Globus pallidus (tissue), 1 donor: Measurements from ENCODE around the gene NTNG1.

Experiments used
- DNase-seq: peaks from one replicate; pipeline ENCODE4 v3.0.0-alpha.2; 2015; ENCODE audit warnings: low spot score

NTNG1 gene

DNA sequence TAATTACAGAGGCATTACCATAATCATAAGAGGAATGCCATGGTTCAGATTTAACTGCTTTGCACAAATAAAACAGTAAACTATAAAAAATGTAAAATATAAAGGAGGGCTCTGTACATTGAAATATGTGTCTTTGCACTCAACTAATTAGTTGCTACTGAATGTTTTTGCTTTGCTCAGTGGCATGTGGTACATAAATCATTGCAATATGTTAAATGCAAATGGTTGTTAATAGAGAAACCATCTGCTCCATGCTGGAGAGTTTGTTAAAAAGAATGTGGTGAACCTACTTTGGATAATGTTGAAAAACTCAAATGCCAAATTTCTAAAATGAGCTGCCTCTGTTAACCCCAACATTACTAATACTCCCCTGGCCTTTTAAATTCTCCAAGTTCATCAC lies 201.5 kb downstream of the NTNG1 start:
- no peak for DNase-seq

DNA sequence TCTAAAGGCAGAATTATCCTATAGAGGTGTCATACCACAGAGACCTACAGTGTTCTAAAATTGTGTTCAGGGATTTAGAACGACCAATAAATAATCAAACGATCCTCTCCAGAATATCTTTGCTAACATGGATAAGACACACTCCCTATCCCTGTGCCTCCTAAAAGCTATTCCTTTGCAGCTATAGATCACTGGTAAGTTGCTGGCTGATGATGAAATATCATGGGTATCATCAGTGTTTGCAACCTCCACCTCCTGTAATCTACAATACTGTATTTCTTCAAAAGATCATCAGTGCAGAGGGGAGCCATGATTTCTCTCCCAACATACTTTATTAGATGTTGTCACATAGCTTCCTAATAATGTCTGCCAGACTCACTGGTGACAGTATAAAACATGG lies 201.9 kb downstream of the NTNG1 start:
- no peak for DNase-seq

DNA sequence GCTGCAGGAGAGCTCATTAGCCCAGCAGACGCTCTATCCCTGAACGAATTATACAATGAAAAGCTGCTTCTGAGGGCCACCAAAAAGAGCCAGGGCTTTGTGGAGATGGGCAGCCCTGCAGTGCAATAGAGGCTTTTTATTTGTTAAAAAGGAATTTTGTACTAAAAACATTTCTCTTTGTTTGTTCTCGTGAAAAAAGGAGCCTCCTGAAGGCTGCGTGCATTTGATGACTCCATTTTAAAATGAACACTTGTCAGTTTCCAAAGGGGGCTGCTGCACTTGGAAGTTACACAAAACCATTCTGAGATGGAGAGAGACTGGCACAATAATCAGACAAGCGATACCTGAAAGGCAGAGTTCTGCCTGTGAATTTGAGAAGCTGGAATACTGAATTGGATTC lies 202.8 kb downstream of the NTNG1 start:
- no peak for DNase-seq

DNA sequence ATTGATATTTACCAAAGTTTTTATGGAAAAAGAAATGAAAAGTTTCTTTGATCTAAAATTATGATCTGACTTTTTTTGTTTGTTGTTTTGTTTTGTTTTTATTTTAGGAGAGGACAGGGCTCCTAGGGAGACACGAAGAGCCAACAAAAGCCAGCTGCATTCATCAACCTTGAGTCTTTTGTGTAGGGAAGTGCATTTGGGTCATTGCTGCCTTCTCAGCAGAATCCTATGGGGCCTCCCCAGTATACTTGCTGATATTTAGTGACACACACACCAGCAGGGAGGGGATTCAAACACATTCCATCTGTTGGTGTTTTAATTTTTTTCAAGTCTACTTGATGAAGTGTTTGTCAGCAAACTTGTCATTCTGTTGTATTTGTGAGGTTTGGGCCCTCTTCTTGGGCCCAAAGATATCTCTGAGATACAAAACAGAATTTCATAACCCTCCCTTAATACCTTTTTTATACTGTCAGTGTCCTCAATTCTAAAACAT lies 203.5 kb downstream of the NTNG1 start:
- no peak for DNase-seq

DNA sequence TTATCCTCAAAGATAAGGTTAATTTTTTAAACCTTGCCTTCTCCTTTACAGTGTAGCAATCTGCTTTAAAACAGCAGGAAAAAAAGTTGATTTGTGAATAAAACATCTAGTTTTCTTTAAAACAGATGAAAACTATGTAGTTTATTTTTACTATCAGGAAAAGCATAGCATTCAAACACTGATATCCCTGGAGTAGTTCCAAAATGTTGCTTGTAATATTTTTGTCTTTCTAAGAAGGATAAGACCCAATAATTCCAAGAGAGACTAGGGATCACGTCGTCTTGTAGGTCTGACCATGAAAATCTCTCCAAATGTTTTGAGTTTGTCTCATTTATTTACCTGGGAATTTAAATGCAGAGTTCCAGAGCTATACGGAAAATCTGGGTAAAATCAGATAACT lies 204.0 kb downstream of the NTNG1 start:
- DNase-seq, result no peak

DNA sequence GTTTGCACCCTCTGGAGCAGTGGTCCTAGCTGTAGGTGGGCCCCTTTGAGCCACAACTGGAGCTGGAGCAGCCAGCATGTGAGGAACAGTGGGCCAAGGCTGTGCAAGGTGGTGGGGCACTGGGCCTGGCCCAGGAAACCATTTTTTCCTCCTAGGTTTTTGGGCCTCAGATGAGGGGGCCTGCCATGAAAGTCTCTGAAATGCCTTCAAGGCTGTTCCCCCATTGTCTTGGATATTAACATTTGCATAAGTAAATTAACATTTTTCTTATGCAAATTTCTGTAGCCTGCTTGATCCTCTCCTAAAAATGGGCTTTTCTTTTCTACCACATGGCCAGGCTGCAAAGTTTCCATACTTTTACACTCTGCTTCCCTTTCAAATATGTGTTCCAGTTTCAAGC lies 212.0 kb downstream of the NTNG1 start:
- no peak for DNase-seq

DNA sequence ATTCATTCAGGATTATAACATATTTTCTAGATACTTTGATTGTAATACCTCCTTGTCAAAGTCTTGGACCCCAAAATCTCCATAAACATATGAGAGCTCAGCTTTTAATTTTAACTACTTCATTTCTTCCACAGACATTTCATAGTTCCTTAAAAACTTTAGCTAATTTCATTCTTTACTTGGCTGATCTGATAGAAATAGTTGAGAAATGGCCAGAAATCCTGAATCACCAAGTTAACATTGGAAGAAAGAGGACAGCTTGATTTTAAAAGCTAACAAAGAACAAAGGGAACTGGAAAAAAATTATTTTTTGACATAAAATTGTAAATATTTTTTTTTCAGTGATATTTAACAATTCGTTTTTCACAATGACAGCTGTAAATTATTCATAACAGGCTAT lies 216.5 kb downstream of the NTNG1 start:
- DNase-seq, result no peak

DNA sequence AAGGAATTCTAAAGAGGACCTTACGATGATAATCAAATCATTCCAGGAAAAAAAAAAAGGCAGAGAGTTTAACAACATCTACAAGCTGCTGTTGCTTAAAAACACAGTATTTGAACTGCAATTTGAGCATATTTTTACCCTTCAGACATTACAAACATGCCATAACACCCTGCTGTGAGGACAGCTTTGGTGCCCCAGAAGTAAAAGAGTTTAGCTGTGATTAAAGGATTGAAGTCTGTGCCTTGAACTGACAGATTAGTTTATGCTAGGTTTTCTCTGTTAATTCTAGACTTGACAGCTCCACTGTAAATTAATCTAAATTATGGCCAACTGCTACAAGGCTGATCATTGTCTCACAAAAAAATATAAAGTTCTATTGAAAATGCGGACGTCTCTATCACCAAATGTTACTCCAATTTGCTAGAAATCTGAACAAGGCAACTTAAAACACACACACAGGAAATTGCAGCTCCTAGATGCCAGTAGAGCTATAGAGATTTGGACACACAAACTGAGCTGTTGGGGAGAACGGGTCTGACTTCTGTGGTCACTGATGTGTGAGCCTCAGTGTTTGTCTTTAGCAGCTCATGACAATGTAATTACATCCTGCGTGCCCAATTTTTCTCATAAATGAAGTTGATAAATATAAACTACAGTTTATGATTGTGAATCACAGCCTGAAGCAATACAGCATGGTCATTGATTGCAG lies 217.9 kb downstream of the NTNG1 start:
- no peak for DNase-seq

DNA sequence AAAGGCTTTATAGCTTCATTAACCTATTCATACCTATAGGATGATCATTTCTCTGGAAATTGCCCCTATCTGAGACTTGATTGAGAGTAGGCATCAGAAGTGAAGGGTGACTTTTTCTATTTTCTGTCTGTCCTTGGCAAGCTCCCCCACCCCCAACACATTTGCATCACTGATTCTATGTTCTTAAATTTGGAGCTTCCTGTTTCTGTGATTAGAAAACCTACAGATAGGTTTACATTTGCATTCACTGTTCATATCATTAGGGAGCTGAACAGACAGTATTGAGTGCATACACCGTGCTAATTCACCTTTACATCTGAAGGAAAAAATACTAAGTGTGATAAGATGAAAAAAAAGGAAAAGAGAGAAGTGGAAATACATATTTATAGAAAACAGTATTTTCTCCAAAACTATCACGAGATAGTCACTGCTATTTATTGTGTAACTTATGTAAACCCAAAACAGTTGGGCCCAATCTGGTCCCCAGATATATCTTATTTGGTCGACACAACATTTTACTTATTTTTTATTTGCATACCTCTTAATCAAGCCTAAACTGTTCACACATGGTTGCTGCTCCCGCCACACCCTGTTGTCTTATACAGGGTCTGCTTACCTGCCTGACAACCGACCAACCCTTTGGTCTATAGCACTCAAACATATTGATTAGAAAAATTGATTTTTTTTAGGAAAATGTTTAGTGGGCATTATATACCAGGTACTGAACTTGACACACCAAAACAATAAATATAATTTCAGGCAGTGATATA lies 218.8 kb downstream of the NTNG1 start:
- DNase-seq, result no peak

DNA sequence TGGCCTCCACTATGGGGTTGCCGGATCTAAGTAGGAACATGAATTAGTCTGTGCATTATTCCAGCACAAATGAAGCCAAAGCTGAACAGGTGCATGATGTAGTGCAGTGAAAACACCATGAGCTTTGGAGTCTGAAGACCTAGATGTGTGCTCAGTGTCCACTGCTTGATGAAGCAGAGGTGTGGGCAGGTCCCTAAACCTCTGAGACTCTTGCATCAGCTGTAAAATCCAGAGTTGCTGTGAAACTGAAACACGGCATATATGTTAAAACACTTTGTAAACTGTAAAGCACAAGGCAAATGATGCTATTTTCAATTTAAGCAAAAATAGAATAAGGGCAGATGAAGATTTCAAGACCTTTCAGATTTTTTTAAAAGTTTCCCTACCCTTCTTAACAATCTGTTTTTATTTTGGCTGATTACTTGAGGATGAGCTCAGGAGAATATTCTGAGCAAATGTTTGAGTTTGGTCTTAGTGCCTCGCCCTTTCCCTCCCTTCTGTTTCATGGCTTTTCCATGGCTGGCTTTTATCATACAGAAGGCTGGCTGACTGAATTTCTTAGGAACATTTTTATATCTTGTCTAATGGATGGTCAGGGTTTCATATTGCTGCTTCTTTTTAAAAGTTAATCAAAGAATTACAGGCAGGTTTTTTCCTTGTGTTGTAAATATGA lies 221.8 kb downstream of the NTNG1 start:
- no peak for DNase-seq

DNA sequence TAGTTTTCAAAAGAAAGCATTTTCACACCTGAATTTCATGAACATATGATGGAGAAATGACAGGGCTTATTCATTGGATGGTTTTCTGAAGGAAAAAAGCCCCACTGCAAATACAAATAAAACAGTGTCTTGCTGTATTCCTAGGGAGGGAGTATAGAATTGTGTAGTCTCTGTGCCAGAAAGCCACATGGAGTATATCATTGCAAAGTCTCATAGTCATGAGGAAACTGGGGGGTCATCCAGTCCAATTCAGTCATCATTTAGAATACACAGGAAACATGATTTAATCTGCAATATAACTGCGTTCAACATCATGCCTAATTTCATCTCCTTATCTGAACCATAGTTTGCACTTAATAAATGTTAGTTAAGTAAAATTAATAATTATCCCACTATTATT lies 222.3 kb downstream of the NTNG1 start:
- DNase-seq, result no peak

DNA sequence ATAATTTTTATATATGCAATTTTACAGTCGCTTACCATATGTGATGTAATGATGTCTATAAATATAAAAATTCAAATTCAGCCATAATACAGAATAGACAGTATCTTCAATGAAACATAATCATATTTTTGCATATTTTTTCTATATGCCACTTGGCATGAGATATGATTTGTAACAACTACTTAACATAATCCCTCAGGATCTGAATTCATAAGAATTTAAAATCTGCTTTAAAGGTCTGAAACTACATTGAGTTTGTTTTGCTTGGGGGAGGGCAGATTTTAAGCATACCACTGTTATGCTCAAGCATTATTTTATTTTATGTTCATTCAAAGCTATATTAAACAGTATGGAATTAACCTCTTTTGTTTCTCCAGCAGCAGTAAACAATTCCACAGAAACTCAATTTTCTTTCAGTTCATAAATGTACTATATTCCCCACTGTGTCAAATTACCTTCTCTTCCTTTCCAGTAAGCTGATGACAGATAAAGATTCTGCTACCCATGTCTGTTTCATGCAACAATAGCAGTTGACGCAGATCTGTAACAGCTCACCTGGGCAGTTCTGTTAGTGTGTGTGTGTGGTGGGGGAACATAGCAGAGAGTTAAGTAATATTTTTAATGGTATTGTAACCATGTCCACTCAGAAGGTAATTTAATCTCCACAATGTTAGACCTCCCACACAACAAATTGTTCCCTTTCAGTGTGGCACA lies 224.8 kb downstream of the NTNG1 start:
- DNase-seq, result no peak

DNA sequence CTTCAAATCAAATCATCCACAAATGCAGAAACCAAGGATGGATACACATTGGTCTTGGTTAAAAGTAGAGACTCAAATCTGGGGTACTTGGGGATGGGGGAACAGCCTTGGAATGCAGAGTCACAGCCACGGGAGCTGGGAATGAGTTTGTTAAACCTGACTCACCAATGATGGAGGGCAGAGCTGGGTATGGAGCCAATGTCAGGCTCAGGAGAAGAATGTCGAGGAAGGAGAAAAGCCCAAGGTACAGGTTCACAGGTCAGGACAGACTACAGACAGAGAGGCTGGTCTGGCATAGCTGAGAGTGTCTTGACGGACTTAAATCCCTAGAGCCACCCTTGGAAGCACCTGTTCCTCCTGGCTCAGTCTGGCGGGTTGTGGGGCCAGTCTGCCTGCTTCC lies 237.6 kb downstream of the NTNG1 start:
- DNase-seq, result no peak

DNA sequence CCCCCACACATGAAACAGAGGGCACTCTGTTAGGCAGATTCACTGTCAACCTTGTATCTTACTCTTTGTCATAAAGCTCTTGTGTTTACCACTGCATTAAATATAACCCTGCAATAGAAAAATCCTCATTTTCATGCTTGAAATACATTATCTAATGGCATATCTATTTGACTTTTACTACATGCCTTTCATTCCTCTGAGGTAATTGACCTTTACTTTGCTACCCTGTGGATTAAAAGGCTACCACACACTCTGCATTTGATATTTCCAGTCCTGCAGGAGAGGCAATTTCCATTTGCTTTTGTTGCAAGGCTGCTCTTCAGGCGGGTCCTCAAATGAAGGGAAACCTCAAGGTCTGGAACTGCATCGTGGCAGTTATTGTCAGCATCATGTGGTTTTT lies 238.0 kb downstream of the NTNG1 start:
- no peak for DNase-seq

DNA sequence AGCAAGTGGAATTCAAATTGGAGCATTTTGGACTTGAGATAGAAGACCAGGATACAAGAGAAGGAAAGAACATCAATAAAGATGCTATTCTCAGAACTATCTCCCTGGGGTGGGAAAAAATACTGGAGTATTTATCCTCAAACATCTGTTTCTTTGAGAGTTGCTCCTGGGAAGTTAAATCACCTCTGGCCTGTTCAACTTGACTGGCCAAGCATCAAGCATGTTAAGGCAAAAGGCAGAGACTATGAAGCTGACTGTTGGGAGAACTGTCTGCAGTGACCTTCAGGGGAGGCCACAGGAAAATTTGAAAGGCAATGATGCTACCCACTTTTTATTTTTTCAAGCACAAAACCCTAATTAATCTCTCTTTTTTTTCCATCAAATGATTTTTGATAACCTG lies 239.0 kb downstream of the NTNG1 start:
- DNase-seq, result no peak

DNA sequence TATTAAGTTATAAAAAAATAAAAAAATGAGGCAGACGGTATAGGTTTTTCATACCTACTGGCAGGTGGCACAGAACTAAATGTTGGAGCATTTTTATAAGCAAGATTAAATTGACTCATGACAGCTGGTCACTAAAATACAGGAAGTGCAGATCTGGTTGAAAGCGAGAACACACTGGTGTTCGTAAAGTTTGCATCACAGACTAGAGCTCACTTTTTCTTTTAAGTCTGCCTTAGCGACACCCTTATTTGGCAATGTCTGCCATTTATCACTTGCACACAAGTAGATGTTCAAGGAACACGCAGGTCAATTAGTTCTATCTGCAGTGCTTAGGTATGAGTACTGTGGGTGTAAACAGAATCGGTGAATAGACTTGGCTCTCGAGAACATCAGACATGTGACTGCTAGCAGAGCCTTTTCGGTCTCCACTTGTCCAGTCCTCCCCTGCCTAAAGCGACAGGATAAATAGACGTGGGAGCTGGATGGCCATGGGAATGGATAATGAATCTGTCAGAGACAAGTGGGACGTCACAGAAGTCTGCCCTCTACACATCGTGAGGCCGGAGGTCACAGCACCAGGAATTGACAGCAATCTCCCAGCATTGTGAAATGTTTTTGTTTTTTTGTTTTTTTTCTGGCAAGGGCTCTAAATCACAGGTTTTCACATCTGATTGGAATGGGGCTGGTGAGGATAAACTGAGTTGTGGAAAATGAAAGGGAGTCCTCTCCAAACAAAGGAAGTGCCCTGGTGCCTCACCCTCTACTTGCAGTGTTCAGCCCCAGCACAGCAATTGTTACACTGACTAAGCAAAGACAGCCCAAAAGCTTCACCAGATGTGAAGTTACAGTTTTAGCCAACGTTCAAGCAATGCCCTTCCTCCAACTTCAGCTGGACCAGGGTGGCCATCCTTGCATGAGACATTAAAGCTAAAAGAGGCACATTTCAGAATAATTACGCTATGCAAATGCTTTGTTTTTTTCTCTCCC lies 248.9 kb downstream of the NTNG1 start:
- DNase-seq, result no peak

DNA sequence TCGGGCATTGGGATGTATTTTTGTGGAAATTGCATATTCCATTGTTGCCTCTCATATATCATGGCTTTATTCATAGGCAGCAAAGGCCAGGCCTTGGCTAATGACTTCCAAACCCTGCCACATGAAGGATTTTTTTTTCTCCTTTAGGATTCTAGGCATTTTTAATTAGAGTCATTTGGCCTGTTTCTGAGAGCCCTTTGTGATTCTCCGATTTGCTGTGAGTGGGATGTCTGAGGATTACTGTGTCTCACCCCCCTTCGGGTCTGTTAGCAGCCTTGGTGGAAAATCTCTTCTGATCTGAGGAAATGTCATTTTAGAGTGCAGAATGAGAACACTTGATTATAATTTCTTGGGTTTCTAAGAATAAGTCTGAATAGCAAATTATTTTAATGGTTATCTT lies 253.5 kb downstream of the NTNG1 start:
- peak; percentile 6 for DNase-seq

DNA sequence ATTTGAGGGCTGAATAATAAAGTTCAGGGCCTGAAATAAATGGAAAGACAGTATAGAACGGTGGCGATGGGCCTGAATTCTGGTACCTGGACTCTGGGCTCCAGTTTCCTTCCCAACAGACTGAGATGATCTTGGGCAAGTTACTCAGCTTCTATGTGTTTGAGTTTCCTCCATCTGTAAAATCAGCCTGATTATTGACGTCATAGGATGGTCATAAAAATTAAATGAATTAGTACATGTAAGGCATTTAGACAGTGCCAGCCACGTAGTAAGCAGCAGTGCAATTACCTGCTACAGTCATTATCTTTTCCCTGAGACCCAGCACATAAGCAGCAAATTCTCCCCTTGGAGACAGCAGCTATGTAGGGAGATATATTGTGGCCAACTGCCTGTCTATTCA lies 260.9 kb downstream of the NTNG1 start:
- DNase-seq, result no peak

DNA sequence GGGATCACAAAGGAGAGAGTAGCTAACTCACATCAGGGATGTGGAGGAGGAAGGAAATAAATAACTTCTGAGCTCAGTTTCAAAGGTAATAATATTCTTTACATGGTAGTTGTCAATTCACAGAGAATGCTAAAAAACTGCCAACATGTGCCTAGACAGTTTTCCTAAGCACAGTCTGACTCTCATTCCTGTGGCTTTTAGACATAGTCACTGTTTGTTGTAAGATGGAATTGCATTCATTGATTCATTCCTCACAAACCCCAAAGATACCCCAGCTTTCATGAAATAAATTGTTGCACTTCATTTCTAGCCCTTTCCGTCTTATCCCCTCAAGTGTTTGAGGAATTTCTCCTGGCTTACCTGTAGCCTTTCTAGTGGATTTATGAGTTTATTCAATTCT lies 263.9 kb downstream of the NTNG1 start:
- DNase-seq, result no peak

DNA sequence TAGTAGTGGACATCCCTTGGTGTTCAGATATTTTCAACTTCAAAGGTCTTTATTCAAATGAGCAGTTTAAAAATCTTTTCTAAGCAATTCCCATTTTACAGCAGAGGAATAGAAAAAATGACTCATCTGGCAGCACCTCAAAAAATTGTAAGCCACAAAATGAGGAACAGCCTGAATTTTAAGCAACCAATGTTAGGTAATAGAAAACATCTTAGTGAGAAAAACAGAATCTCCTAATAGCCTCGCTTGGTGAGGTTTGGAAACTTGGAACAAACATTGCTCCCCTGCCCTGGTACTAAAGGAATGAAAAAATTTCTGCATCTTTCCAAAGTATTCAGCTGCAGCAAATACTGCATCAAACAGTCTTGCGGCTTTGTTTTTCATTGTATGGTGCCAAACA lies 264.4 kb downstream of the NTNG1 start:
- no peak for DNase-seq

DNA sequence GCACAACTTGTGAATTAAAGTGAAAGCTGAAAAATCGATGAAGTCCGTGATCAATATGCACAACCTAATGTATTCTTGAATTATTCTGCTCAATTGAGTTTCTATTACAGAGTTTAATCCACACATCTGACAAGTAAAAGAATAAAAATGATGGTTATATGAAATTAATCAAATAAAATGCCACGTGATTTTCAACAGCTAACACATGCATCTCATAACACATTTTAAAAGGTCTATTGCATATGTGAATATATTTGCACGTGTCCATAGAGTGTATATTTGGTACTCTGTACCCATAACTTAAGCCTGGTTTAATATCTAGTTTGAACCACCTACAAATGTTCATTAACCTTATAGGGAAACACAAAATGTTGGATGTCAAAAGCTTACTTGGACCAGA lies 266.2 kb downstream of the NTNG1 start:
- no peak for DNase-seq
